Measurements from ENCODE around the gene TMEM151B. TPM values are rescaled to one million over a fixed set of nuclear protein-coding genes. Genes with fewer than 3 reads are reported as not detected.

Gene TMEM151B
- total RNA-seq, 2 donors from 2014 or later: 0.21 to 0.31 TPM

DNA sequence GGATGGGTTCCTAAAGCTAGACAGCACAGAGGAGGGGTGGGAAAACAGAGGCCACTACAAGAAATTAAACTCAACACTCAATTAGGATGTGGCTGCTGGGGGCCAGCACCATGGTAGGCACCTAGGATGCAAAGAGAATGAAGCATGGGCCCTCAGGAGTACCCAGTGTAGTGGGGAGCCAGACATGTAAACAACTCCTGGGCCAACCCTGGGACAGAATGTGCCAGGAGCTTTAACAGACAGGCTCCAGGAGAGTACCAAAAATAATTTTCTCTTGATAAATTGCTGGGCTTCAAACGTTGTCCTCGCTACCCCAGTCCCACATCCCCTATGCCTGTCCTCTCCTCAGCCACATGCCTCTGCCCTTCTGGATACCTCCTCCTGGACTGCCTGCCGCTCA, 1.7 kb downstream of the TMEM151B start:
- intact Hi-C loops (cut with DNase I, micrococcal nuclease): no loop called here
- no peak for ATAC-seq
- no peak for DNase-seq

DNA sequence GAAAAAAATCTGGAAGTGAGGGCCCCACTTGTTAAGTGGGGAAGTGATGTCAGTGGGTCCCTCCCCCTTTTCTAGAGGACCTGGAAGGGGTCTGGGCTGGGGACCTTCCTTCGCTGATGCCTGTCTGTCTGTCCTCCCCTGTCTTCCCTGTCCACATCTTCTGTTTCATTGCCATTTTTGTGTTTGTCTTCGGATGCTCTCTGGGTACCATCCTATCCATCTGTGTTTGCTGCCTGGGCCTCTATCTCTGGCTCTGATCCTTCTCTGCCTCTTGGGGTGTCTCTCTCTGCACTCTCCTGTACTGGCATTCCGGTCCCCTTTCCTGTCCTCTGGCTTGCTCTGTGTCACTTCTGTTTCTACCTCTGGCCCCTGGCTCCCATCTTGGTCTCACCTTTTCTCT, 2.3 kb downstream of the TMEM151B start:
- DNase-seq: no peak

DNA sequence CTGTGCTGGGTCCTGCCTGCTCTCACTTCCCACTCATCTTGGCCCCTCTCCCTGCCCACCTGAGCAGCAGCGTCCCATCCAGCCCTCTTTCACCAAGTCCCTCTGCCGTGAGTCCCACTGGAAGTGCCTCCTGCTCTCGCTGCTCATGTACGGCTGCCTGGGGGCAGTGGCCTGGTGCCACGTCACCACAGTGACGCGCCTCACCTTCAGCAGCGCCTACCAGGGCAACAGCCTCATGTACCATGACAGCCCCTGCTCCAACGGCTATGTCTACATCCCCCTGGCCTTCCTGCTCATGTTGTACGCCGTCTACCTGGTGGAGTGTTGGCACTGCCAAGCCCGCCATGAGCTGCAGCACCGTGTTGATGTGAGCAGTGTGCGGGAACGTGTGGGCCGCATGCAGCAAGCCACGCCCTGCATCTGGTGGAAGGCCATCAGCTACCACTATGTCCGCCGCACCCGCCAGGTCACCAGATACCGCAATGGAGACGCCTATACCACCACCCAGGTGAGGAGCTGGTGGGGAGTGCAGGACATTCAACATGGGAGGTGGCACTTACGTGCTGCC, 2.8 kb downstream of the TMEM151B start:
- DNase-seq: no peak
- intact Hi-C loops (cut with DNase I, micrococcal nuclease): no loop called here
- ATAC-seq: no peak

More for the DNA sequence above, 2.3 kb downstream of the TMEM151B start:
- ATAC-seq: no peak
- intact Hi-C loops (cut with DNase I, micrococcal nuclease): no loop called here

DNA sequence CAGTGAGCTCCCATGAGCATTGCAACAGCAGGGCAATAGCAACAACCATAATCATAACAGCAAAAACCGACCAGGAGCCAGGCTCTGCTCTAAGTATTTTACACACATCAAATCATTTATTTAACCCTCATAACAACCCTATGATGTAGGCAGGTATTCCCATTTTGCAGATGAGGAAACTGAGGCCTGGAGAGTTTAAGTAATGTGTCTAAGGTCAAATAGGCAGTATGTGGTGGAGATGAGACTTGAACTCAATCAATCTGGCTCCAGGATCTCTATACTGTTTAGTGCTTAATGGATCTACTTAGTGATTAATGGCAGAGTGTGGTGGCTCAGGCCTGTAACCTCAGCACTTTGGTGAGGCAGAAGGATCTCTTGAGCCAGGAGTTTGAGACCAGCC, 3.4 kb downstream of the TMEM151B start:
- DNase-seq (no peak), ATAC-seq (no peak)
- intact Hi-C loops (cut with DNase I, micrococcal nuclease): no loop called here

DNA sequence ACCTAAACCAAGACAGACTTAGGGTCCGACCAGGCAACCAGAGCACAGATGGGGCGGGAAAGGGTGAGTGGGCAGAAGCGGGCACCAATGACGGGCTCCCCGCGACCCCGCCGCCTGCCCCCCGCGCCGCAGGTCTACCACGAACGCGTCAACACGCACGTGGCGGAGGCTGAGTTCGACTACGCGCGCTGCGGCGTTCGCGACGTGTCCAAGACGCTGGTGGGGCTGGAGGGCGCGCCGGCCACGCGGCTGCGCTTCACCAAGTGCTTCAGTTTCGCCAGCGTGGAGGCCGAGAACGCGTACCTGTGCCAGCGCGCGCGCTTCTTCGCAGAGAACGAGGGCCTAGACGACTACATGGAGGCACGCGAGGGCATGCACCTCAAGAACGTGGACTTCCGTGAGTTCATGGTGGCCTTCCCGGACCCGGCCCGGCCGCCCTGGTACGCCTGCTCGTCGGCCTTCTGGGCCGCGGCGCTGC, 5.1 kb downstream of the TMEM151B start:
- ATAC-seq (no peak), DNase-seq (no peak)
- intact Hi-C loops (cut with DNase I, micrococcal nuclease): no loop called here

DNA sequence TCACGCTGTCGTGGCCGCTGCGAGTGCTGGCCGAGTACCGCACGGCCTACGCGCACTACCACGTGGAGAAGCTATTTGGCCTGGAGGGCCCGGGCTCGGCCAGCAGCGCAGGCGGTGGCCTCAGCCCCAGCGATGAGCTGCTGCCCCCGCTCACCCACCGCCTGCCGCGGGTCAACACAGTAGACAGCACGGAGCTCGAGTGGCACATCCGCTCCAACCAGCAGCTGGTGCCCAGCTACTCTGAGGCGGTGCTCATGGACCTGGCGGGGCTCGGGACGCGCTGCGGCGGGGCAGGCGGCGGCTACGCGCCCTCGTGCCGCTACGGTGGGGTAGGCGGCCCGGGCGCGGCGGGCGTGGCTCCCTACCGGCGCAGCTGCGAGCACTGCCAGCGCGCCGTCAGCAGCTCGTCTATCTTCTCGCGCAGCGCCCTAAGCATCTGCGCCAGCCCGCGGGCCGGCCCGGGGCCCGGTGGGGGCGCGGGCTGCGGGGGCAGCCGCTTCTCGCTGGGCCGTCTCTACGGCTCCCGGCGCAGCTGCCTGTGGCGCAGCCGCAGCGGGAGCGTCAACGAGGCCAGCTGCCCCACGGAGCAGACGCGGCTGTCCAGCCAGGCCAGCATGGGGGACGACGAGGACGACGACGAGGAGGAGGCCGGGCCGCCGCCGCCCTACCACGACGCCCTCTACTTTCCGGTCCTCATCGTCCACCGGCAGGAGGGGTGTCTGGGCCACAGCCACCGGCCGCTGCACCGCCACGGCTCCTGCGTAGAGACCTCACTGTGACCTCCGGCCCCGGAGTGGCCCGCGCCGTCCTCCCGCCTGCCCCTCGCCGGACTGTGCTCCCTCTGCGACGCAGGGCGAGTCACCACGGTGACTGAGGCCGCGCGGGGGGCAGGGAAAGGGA, 5.7 kb downstream of the TMEM151B start:
- DNase-seq: peak in 1 of 2 donors; percentile 40
- intact Hi-C loops (cut with DNase I, micrococcal nuclease): no loop called here
- ATAC-seq: peak; percentile 82

DNA sequence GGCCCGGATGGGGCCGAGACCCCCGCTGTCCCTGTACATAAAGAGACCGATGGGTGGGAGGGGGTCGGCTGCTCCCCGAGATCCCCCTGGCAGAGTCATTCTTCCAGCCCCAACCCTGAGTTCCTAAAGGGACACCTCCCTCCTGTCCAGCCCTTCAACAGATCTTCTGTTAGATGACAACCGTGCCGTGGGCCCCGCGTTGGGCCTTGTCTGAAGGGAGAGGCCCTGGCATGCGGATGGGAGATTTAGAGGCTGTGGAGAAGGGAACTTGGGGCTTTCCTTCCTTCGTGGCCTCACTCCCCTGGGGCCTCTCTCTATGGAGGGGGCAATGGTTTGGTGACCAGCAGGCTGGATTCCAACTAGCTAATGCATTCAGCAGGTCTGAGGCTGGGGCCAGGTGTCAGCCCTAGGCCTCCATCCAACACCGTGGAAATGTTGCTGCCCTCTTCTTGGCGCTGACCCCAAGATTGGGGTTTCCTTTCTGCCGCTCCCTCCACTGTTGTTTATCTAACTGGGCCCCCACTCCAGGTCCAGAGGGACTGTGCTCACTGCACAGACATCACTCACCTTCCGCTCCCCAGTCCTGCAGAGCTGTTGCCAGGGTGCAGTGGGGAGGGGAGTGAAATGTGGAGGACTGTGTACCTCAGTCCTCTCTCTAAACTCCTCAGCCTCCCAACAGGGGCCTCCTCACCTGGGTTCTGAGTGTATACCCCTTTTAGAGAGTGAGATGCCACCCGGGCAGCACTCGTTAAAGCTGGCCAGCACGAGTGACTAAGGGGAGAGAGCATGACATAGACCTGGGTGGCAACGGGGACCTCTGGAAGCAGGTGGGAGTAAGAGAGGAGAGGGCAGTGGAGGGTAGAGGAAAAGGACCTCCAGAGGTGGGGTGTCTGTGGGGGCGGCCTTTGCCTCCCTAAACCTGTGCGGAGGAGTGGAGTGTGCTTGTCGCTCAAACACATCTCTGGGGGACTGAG, 6.7 kb downstream of the TMEM151B start:
- ATAC-seq: no peak
- intact Hi-C loops (cut with DNase I, micrococcal nuclease): no loop called here
- no peak for DNase-seq

DNA sequence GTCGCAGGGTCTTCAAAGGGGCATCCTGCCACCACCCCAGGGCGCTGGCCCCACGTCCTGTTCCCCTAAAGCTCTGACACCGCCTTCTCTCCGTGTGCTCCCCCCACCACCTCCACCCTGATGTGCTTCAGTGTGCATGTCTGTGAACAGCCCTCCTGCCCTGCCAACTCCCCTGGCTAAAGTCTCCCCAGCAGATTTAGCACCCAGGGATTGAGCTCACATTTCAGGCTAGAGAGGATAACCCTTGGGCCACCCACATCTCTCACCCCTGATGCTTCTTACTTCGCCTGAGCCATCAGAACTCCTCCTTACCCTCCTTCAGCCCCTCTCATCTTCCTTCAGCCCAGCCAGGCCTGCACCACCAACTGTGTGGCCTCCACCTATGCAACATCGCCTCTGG, 7.5 kb downstream of the TMEM151B start:
- no peak for ATAC-seq
- intact Hi-C loops (cut with DNase I, micrococcal nuclease): no loop called here

DNA sequence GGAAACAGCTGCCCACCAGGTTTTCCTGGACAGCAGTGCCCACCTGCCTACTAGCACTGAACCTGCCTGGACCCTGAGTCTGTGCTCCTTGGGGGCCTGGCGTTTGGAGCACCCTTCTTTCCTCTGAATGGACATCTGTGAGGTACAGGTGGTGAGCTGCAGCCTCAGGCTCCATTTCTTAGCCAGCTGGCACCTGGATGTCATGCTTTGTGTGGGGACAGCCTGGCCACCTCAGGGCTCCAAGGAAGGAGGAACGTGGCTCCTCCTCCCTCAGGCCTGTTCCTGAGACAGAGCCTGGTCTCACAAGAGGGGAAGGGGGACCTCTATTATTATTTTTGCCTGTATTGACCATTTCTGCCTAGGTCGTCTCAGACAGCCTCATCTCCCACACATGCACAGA, 8.1 kb downstream of the TMEM151B start:
- ATAC-seq (no peak), DNase-seq (no peak)
- intact Hi-C loops (cut with DNase I, micrococcal nuclease): no loop called here

More for the DNA sequence above, 7.5 kb downstream of the TMEM151B start:
- no peak for DNase-seq

DNA sequence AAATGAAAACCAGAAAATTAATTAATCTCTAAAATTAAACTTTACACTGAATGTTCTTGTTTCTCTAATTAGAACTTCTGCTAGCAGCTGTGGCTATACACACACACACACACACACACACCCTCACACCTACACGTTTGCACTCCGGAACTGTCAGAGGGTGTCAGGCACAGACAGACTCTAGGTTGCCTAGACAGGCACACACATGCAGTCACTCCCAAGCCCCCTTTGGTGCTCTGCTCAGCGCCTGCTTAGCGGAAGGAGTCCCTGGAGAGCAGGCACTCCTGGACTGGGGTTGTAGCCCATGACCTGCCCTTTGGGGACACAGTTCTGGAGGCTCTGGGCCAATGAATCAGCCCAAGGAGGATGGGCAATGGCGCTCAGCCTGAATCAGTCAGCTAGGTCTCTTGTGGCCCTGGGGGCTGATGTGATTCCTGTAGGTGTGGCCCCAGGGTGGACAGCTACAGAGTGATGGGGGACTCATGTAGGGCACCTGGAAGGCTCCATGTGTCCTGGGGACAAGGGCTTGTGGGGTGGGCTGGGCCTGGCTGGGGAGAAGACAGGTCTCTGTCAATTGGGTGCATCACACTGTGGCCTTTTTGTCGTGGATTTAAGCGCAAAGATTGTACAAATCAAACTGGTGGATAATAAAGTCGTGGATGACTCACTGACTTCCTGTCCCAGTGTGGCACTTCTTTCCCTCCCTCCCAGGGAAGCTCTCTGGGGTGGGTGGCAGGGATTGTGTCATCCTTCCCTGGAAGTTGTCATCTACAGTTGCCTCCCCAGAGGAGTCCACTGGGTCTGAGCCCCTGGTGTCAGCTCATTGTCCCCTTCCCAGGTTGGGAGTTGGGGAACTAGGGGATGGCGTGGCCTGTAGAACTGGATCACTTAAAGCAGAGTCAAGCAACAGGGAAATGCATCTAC, 8.8 kb downstream of the TMEM151B start:
- ATAC-seq: no peak
- no peak for DNase-seq
- intact Hi-C loops (cut with DNase I, micrococcal nuclease): no loop called here

DNA sequence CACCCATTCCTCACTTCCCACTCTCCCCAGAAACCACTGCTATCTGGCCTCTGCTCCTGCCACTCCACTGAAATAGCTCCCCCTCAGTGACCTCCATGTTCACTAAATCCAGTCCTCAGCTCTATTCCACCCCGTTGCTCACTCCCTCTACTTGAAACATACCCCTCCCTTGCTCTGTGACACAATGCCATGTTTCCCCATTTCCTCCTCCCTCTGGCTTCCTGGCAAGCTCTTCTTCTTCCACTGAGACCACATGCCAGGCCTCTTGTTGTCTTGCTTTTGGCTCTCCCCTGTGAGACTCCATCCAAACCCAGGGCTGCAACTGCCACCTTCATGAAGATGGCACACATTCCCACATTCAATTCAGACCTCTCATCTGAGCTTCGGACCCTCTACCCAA, 13.9 kb downstream of the TMEM151B start:
- DNase-seq (no peak), ATAC-seq (no peak)
- intact Hi-C loops (cut with DNase I, micrococcal nuclease): no loop called here

DNA sequence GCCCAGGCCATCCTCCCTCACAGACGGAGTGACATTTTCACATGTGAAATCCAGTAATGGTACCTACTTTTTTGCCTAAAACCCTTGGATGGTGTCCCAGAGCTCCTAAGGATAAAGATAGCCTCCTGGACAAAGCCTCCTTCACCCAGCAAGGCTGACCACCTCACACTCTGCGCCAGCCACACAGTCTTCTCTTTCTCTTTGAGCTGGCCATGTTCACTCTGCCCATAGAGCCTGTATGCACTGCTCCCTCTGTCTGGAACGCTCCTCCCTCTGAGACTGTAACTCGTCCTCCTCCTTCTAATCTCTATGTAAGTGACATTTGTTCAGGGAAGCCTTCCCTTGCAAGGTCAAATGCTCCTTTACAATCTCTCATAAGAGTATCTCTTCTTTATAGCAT, 14.6 kb downstream of the TMEM151B start:
- ATAC-seq (no peak), DNase-seq (no peak)
- intact Hi-C loops (cut with DNase I, micrococcal nuclease): no loop called here

DNA sequence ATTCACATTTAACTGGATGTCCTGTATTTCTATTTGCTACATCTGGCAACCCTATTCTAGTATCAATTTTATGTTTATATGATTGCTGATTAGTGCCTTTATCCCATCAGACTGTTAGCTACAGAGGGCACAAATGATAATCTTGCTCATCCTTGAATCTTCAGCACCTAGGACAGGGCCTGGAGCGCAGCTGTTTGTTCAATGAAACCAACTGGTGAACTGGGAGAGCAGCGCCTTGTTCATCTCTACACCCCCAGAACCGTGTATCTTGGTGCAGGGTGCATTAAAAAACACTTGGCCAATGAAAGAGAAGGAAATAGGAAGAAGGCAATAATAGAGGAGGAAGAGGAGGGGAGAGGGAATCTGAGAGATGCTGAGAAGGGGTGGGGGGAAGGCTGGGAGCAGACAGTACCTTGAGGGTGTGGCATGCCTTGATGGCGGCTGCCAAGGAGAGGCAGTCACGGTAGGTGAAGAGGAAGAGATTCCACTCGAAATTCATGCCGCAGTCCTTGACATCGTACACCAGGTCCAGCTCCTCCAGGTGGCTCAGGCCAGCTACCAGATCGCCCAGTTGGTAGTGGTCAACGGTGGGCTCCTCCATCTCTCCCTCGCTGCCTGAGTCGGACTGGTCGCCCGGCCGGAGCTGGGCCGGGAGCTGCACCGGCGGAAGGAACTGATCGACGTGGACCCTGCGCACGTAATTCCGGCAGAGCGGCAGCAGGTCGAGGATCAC, 15.5 kb downstream of the TMEM151B start:
- intact Hi-C loops (cut with DNase I, micrococcal nuclease): no loop called here
- ATAC-seq (no peak), DNase-seq (no peak)

DNA sequence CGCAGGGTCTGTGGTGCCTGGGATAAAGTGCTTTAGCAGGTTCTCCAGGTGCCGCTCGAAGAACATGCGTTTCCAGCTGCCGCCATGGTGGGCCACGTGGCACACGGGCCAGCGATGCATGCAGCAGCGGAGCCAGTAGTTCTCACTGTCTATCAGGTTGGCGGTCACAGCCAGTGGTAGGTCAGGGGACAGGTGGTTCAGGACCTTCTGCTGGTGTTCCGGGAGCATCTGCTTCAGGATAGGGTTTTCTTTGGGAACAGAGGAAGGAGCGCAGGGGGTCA, 16.0 kb downstream of the TMEM151B start:
- no peak for ATAC-seq
- DNase-seq: no peak
- intact Hi-C loops (cut with DNase I, micrococcal nuclease): no loop called here

DNA sequence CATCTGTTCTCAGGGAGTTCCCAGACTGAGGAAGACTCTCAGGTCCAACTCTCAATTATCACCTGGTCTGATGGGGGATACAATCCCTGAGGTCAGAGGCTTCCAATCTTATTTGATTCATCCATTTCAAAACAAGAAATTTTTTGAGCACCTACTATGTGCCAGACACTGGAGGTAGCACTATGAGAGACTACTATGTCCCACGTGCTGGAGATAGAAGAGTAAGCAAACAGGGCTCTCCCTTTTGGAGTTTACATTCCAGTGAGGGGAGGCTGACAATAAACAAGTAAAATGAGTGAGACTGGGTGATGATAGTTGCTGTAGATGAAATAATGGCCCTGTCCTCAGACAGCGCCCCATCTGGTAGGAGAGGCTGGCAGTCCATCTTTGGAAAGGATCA, 16.5 kb downstream of the TMEM151B start:
- DNase-seq (no peak), ATAC-seq (no peak)
- intact Hi-C loops (cut with DNase I, micrococcal nuclease): no loop called here

DNA sequence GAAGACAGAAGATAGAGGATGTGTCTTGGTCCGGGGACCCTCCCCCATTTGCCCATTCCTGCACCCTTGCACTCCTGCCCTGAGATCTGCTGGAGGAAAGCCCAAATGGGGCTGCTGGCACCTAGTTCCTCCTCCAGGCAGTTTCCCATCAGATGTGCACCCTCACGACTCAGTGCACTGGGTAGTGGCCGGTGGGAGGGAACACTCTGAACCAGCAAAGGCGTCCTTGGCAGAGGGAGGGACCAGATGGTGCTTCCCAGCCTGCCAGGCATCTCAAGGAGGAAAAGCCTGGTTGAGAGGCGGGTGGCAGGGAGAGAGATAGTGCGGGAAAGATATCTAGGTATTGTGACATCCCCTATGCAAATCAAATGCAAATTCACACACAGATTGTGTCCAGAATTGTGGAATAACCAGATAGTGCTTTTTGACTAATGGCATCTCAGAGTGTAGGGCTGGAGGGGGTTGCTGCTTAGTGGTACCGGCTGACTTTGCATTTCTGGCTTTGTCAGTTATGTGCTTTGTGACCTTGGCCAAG, 19.5 kb downstream of the TMEM151B start:
- no peak for DNase-seq
- intact Hi-C loops (cut with DNase I, micrococcal nuclease): no loop called here
- no peak for ATAC-seq

DNA sequence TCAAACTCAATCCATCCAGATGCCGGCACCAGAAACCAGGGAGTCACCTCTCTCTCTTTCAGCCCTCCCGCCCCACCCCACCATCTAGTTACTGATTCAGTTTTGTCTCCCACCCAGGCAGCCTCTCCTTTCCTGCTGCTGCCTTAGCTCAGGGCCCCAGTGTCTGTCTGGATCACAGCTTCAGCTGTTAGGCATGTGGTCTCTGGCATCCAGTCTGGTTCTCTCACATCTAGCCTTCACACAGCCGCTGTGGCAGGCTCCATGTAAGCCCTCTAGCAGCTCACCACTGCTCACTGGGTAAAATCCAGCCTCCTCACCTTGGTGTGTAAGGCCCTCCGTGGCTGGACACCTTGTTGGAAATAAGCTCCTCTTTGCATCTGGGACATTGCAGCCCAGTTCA, 21.6 kb downstream of the TMEM151B start:
- ATAC-seq (no peak), DNase-seq (no peak)
- intact Hi-C loops (cut with DNase I, micrococcal nuclease): no loop called here

Data from left colon (tissue), 2 donors.